Neutrophil (primary cell): ENCODE measurements around the gene ZFP1.

Source experiments
- H3K27ac ChIP-seq: fragments of 200-600 bp; sonication (generic); 2 replicates; pipeline ENCODE4 v1.5.1; 2016; ENCODE audit warnings: mild to moderate bottlenecking, moderate library complexity
- H3K27me3 ChIP-seq: fragments of 200-600 bp; sonication (generic); 2 replicates; pipeline ENCODE4 v1.6.0; 2016; ENCODE audit warnings: mild to moderate bottlenecking
- H3K36me3 ChIP-seq: fragments of 200-600 bp; sonication (generic); 2 replicates; pipeline ENCODE4 v1.5.1; 2017
- H3K4me1 ChIP-seq, 2 experiments: fragments of 200-600 bp in 1 of 2; sonication (generic) in 1 of 2; 1 replicate in 1 of 2; 2 replicates in 1 of 2; pipeline versions ENCODE4 v1.5.1 to v1.6.1; 2013 to 2016; ENCODE audit warnings: low read depth in 1 of 2, low read length in 1 of 2, mild to moderate bottlenecking in 1 of 2, moderate library complexity in 1 of 2; ENCODE audit not compliant: control insufficient read depth in 1 of 2, insufficient read depth in 1 of 2
- H3K4me3 ChIP-seq, 2 experiments: fragments of 200-600 bp in 1 of 2; sonication (generic) in 1 of 2; 1 replicate in 1 of 2; 2 replicates in 1 of 2; pipeline ENCODE4 v1.5.1; 2013 to 2016; ENCODE audit warnings: low read depth in 1 of 2, low read length in 1 of 2, mild to moderate bottlenecking in 1 of 2, moderate library complexity in 1 of 2
- H3K9me3 ChIP-seq: fragments of 200-600 bp; sonication (generic); 2 replicates; pipeline ENCODE4 v1.5.1; 2016
- CTCF ChIP-seq: fragments of 200-600 bp; sonication (generic); IDR thresholded peaks from 2 replicates; pipeline ENCODE4 v1.5.1; 2016; ENCODE audit warnings: antibody characterized with exemption

The ZFP1 gene

GRCh38 chr16:75151798-75152197 is 3.5 kb downstream of the ZFP1 start:
- H3K36me3 ChIP-seq, result no peaks in the 10 kb centered on the region
- H3K9me3 ChIP-seq, result peaks cover 3% of the 10 kb centered on the region
- H3K4me1 ChIP-seq, result peaks cover 3 to 4% of the 10 kb centered on the region in 2 experiments
- no peaks in the 10 kb centered on the region for H3K27me3 ChIP-seq
- H3K27ac ChIP-seq, result no peak overlapping the region
- TF ChIP-seq CTCF, result no peak
- H3K4me3 ChIP-seq, result no peak overlapping the region

- H3K4me3 ChIP-seq, result no peak overlapping the region
- TF ChIP-seq CTCF, result no peak
- H3K9me3 ChIP-seq, result peaks cover 3% of the 10 kb centered on the region
- peaks cover 3 to 4% of the 10 kb centered on the region in 2 experiments for H3K4me1 ChIP-seq
- no peak overlapping the region for H3K27ac ChIP-seq
- no peaks in the 10 kb centered on the region for H3K36me3 ChIP-seq
- no peaks in the 10 kb centered on the region for H3K27me3 ChIP-seq
Observed at GRCh38 chr16:75152635-75153034, 4.3 kb downstream of the ZFP1 start.

GRCh38 chr16:75160386-75160785 is 12.1 kb downstream of the ZFP1 start:
- Histone ChIP-seq H3K27me3 (no peaks in the 10 kb centered on the region), H3K36me3 (no peaks in the 10 kb centered on the region), H3K27ac (no peak overlapping the region), H3K4me3 (no peak overlapping the region), H3K4me1 (no peaks in the 10 kb centered on the region), H3K9me3 (no peaks in the 10 kb centered on the region)
- no peak for TF ChIP-seq CTCF

GRCh38 chr16:75169899-75170405 is 21.6 kb downstream of the ZFP1 start:
- no peak overlapping the region for H3K27ac ChIP-seq
- TF ChIP-seq CTCF, result no peak
- H3K4me3 ChIP-seq, result no peak overlapping the region
- H3K36me3 ChIP-seq, result peaks cover 6% of the 10 kb centered on the region
- no peaks in the 10 kb centered on the region for H3K27me3 ChIP-seq
- H3K9me3 ChIP-seq, result peaks cover 55% of the 10 kb centered on the region
- no peaks in the 10 kb centered on the region for H3K4me1 ChIP-seq

GRCh38 chr16:75172578-75172977 is 24.3 kb downstream of the ZFP1 start:
- H3K27me3 ChIP-seq, result no peaks in the 10 kb centered on the region
- H3K4me3 ChIP-seq, result no peak overlapping the region
- no peak for TF ChIP-seq CTCF

GRCh38 chr16:75175074-75175473 is 26.8 kb downstream of the ZFP1 start:
- TF ChIP-seq CTCF, result no peak

More at GRCh38 chr16:75172578-75172977, 24.3 kb downstream of the ZFP1 start:
- H3K4me1 ChIP-seq, result no peaks in the 10 kb centered on the region
- H3K36me3 ChIP-seq, result peaks cover 4% of the 10 kb centered on the region
- peaks cover 52% of the 10 kb centered on the region for H3K9me3 ChIP-seq
- H3K27ac ChIP-seq, result no peak overlapping the region

More at GRCh38 chr16:75175074-75175473, 26.8 kb downstream of the ZFP1 start:
- Histone ChIP-seq H3K4me3 (no peak overlapping the region), H3K36me3 (no peaks in the 10 kb centered on the region), H3K9me3 (peaks cover 28% of the 10 kb centered on the region), H3K4me1 (no peaks in the 10 kb centered on the region), H3K27ac (no peak overlapping the region), H3K27me3 (no peaks in the 10 kb centered on the region)
